IPS DF 4.7 (cell line): ENCODE measurements around the gene APOA1.
"Not testable (repeated sequence)": the region's sequence is repeated elsewhere in the genome, so short reads cannot be mapped to it uniquely, and the experiment has no call there.

Experiments used
- DNase-seq: peaks from one replicate; pipeline ENCODE4 v3.0.0-alpha.2; 2013; ENCODE audit warnings: low spot score; ENCODE audit errors: extremely low read depth

Gene APOA1

DNA sequence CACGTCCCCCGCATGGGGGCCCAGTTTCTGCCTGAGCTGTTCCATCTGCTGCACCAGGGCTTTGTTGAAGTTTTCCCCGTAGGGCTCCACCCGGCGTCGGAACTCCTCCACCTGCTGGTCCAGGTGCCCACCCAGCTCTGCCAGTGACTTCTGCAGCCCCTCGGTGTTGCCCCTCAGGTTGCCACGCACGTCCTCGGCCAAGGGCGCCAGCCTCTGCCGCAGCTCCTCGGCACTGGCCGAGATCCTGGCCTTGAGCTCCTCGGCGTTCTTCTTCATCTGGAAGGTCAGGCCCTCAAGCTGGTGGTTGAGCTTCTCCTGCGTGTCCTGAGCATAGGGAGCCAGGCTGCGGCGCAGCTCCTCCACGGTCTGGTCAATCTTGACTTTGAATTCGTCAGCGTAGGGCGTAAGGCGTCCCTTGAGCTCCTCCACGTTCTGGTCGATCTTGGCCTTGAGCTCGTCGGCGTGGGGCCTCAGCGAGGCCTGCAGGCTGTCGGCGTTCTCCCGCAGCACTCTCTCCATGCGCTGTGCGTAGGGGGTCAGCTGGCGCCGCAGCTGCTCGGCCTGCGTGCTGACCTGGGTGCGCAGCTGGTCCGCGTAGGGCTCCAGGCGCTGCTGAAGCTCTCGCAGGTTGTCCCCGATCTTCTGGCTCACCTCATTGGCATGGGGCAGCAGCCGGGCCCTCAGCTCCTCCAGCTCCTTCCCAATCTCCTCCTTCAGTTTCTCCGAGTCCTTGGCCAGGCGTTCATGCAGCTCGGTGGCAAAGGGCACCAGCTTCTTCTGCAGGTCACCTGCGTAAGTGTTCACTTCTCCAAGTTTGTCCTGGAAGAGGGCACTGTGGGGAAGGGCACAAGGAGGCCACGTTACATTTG is 16.1 kb downstream of the APOA1 start:
- no peak for DNase-seq

DNA sequence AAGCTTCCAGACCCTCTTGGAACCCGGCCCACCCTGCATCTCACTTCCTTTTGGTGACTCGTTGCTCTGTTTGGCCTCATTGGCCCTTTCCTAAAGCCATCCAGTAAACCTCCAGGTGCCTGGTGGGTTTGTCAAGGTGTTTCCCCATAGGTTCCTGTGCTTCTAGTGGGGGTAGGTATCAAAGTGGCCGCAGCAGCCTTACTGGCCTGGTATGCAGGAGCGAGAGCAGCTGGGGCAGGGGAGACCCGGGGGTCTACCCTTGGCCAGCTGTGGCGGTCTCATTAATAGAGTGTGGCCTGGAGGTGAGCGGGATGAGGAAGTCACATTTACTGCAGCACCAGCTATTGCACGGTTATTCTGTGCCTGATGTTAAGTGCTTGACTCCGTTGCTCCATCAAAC is 18.4 kb downstream of the APOA1 start:
- DNase-seq, result no peak

DNA sequence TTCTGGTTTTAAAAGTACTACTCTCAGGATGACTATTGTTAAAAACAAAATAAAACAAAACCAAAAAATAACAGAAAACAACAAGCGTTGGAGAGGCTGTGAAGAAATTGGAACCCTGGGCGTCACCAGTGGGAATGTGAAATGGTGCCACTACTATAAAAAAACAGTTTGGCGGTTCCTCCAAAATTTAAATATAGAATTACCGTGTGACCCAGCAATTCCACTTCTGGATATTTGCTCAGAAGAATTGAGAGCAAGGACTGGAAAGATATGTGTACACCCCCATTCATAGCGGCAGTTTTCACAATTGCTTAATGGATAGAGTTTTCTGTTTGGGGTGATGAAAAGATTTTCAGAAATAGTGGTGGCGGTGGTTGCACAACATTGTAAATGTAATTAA is 22.9 kb downstream of the APOA1 start:
- no peak for DNase-seq

DNA sequence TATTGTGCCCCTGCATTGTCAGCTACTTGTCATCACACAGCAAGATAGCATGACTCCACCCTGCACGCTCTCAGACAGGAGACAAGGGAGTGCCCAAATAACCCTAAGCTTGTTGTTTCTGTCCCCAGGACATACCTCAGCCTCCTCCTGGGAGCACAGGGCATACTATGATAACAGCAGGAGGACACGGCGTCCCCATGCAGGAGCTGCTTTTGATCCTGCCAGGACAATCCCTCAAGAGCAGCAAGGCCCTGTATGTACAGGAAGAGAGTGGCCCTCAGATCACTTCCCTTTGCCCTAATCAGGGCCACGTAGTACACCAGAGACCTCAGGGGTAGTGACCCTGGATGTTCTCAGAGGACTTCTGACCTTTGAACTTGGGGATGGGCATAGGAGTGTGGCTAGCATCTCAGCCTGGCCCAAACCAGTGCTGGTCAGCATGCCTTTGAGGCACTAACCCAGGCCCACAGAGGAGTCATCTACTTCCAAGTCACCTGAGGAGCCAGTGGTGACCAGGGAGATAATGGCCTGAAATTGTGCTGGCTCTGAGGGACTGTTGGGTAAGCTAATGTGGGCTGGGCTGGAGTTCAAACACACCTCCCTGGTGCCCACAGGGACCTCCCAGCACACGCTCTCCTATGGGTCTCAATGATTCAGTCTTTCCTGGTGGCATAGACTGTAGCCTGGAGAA is 23.5 kb downstream of the APOA1 start:
- DNase-seq, result no peak

DNA sequence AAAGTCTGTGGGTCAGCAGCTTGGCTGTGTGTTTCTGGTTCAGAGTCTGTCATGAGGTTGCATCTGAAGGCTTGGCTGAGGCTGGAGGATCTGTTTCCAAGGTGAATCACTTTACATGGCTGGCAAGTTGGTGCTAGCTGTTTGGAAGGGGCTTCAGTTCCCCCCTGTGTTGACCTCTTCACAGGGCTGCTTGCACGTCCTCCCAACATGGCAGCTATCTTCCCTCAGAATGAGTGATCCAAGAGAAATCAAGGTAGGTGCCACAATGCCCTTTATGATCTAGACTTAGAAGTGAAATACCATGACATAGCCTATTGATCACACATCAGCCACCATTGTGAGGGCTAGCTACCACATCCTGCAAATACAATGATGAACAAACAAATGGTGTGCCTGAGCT is 24.3 kb downstream of the APOA1 start:
- no peak for DNase-seq

DNA sequence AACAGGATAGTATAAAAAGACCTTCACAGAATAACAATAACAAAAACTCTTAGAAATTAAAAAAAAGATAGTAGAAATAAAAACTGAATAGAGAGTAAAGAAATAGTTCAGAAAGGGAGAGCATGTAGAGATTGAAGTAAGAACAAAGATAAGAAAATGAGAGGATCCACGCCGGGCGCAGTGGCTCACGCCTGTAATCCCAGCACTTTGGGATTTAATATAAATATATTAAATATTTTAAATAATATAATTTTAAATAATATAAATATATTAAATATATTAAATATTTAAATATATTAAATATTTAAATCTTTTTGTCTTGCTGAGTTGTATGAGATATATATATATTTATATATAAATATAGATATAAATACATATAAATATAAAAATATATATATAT is 25.3 kb downstream of the APOA1 start:
- no peak for DNase-seq

DNA sequence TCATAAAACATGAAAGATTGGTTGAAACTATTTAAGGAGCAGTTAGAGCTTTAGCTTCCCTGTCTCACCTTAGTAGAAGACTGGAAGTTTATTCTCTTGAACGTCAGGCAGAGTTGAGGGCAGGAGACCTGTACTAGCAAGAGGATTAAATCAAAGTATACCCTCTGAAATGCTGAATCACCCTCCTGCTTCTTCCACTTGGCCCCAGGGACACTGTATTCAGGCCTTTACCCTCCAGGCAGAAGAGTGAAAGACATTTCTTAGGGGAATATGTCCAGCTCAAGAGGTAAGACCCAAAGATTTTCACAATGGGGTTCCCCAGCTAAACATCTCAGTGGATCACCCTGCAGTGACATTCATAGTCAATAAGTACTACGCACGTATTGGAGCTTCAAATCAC is 26.2 kb downstream of the APOA1 start:
- no peak for DNase-seq

DNA sequence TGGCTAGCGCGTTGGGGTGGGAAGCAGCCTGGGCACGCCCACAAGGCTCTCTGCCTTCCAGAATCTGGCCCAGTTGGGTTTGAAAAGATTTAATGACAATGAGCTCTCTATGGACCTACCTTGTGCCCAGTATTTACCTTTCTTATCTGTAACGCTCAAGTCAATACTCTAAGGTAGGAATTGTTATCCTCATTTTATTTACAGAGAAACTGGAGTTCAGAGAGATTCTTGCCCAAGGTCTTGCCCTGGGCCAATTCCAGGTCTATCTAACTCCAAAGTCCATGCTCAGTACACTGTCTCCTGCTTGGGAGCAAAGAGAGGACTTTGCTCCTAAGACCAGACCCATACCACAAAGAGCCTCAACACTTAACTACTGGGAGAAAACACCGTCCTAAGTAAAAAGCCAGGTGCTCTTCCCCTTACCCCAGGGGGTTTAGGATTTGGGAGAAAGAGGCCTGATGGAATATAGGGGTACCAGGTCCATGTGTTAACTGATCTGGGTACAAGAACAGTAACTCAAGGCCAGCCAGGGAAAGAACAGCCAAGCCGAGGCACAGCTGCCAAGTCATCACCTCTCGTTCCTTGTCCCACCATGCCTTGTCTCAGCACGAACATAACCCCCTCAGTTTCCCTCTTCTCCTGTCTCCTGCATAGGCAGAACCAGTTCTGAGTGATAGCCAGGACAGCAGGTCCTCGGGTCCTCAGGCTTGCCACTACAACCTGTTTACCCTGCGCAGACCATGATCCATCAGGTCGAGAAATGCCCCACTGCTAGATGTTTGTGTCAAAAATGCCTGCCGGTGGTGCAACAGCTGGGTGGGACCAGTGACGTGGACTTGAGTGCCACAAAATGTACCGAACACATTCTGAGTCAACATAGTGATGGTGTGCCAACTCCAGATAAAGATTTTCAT is 28.9 kb downstream of the APOA1 start:
- DNase-seq, result no peak

DNA sequence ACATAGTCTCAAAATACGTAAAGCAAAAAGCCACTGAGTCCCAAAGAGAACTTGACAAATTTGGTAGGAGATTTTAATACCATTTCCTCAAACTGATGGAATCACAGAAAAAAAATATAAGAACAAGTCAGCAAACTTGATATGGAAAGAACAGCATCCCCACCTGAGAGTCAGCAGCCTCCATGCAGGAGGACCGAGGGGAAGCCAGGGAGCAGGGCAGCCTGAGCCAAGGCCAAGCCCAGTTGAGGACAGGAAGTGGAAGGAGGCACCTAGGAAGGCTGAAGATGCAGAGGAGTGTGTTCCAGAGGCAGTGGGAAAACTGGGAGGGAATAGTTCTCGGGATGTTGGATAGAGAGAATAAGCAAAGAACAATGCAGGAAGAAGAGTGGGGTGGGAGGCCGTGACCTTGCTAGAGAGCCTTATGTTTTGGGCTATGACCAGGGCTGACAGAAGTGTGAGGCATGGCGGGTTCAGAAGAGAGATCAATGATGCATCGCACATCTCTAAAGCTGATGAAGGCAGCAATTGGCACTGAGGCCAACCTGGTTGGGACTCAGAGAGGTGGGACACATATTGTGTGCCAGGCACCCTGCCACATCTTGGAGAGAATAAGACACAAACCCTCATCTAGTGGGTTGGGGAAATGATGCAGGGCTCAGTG is 29.7 kb downstream of the APOA1 start:
- DNase-seq, result no peak

DNA sequence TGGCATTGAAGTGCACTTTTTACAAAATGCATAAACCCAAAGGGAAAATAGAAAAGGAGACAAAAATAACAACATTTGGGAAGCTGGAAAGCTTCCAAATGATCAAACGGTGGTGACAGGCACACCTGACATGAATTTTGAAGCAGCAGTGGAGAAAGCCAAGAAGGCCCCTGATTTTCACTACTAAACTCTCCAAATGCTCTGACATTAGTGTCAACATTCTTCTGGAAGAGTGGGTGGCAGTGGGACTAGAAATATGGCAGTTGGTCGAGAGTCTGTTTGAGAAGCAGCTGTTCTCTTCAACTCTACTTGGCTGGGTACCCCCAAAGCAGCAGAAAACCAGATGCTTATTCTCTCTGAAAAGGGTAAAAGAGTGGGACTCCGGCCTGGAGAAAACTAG is 33.4 kb downstream of the APOA1 start:
- DNase-seq, result no peak

DNA sequence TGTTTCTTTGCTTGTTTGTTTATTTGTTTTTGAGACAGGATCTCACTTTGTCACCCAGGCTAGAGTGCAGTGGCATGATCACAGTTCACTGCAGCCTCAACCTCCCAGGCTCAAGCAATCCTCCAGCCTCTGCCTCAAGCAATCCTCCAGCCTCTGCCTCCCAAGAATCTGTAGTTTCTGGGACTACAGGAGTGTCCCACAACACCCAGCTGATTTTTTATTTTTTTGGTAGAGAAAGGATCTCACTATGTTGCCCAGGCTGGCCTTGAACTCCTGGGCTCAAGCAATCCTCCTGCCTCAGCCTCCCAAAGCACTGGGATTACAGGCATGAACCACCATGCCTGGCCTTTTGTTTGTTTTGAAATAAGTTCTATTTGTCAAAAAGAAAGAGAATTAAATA is 35.8 kb downstream of the APOA1 start:
- DNase-seq, result not testable (repeated sequence)

DNA sequence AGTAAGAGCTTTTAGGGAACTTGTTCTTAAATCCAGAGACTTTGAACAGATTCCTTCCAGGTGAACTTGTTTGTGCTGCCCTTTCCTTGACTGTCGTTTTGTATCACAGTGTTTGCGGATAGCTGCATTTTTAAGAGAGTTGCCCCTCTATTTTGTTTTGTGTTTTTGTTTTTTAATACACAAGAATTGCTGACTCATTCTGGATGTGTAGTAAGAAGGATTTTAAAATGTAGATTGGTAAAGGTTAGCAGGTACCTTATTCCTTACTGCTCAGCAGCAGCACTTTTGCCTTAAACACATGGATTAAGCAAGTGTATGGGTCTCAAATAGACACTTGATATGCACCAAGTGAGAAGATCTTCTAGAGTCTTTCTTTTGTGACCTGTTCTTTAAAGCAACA is 36.8 kb downstream of the APOA1 start:
- DNase-seq, result no peak

DNA sequence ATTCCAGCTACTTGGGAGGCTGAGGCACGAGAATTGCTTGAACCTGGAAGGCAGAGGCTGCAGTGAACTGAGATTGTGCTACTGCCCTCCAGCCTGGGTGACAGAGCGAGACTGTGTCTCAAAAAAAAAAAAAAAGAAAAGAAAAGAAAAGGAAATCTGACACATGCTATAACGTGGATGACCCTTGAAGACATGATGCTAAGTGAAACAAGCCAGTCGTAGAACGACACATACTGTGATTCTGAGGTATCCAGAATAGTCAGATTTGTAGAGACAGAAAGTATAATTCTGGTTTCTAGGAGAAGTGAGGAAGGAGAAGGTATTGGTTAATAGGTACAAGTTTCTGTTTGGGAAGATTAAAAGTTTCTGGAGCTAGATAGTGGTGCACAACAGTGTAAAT is 39.1 kb downstream of the APOA1 start:
- DNase-seq, result no peak

DNA sequence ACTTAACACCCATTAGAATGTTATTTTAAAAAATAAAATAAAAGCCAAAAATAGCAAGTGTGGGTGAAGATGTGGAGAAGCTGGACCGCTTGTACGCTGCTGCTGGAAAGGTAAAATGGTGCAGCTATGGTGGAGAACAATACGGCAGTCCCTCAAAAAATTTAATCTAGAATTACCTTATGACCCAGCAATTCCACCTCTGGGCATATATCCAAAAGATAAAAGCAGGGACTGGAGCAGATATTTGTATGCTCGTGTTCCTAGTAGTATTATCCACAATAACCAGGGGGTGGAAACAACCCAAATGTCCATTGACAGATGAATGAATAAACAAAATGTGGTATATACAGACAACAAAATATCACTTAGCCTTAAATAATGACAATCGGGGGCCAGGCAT is 39.6 kb downstream of the APOA1 start:
- no peak for DNase-seq

DNA sequence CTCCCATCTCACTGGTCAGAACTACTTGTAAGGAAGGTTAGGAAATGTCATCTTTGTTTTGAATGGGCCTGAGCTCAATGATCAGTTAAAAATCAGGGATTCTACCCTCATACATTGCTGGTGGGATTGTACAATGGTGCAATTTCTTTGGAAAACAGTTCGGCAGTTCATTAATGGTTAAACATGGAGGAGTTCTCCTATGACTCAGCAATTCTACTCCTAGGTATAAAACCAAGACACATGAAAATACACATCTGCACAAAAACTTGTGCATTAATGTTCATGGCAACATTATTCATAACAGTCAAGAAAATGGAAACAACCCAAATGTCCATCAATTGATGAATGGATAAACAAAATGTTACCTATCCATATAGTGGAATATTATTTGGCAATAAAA is 40.9 kb downstream of the APOA1 start:
- DNase-seq, result no peak

DNA sequence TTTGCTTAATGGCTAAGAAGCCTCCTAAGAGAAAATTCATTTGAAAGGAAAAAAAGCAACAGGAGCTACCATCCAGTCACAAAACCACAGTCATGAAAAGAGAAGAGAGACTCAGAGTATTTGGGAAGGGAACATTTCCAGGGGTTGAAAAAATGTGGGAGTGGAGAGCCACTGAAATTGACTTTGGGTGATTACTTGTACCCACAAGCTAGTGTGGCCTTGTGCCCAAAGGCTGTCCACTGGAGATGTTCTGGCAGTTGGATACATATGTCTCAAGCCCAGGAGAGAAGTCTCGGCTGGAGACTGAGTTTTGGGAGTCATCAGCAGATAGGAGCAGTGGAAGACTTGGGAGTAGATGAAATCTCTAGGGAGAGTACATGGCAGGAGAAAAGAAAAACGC is 42.6 kb downstream of the APOA1 start:
- no peak for DNase-seq

DNA sequence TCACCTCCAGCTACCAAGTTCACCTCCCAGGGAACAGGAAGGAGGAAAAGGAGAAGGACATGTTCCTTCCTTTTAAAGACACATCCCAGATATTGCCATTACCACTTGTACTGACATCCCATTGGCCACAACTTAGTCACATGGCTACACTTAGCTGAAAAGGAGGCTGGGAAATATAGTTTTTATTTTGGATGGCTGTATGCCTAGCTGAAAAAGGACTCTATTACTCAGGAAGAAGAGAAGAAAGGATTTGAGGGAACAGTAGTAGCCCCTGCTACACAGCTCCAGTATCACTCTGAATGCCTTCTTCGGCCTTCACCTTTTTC is 43.7 kb downstream of the APOA1 start:
- DNase-seq, result no peak

DNA sequence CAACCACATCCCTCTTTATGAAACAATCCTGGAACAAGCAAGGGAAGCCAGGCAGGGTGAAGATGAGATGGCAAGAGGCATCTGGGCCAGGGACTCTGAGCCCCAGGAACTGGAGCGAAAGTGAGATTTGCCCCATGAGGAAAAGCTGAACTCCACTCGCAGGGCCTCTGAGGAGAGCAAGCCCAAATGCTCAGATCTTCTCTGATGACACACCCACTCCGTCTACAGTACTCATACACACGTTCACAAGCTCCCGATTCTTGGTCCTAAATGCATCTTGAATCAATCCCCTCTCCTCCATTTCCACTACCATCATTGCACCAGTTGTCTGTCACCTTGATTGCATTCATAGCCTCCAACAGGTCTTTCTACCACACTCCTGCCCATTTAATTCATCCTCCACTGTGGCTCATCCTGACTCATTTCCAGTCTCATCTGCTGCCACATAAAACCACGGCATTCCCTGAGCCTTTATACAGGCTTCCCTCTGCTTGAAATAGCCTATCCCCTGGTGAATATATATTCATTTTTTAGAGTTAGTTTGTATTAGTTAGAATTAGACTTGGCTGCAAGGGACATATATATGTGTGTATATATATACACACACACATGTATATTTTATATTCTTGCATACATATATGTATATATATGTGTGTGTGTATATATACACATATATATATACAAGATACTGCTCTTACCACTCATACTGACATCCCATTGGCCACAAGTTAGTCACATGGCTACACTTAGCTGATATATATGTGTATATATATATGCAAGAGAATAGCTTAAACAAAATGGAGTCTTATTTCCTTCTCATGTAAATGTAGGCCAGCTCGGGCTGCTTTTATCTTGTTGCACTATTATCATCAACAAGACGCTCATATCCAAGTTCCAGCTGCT is 44.3 kb downstream of the APOA1 start:
- DNase-seq, result no peak

DNA sequence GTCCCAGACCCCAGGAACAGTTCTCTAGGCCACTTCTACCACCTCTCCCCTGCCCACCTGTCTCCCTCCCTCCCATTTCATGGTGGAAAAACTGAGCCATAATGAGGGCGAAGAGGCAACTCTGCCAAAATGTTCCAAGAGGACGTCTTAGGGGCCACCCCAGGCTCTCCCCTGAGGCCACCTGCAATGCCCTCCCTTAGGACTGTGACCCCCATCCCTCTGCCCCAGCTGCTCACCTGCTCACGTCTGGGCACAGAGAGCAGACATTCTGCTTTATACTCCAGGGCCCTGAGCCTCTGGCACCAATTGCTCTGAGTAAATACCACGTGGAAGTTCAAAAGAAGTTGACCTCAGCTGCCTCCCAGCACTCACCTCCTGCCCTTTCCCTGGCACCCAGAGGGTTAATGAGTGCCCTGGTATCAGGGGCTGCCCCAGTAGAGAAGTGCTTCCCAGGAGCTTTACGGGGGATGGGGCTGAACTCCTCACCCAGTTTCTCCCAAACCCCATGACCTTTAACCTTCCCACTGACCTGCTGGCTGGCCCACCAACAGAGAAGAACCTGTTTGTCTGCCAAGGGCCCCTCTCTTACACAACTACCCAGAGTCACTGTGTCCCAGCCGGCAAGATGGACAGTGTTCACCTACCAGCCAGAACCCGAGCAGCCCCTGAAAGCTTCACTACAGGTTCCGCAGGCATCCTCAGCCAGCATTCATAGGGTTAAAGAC is 45.1 kb downstream of the APOA1 start:
- no peak for DNase-seq

DNA sequence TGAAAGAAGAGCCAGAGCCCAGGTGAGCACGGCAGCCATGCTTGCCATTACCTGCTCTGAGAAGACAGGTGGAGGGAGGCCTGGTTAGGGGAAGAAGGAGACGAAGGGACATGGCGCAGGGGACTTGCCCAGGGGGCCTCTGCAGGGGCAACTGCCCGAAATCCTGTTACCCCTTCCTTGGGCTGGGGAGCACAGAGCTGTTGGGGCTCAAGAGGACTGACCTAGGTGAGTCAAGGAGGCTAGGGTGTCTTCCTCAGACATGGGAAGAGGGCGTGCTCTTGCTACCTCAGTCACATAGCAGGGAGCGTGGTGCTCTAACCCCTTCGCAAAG is 45.6 kb downstream of the APOA1 start, which contains the start of gene APOA5:
Gene APOA5, minus strand, starts transcription at position 67 of the 331 bp plus-strand sequence. Its CDS starts 19 bp downstream, at position 48.
- no peak for DNase-seq
